ENCODE data around the gene CDH16.

GRCh38 chr16:66902648-66903543, 15.8 kb downstream of the CDH16 start:
- TF ChIP-seq CTCF (IDR thresholded peaks at IDR 0.05; ENCODE audit: insufficient read depth, low read depth, low read length) (no peak), EZH2 (IDR thresholded peaks at IDR 0.05; ENCODE audit: insufficient read depth, low read length) (no peak)
